NB4 (cell line): ENCODE data around the gene RSPH6A.

Experiments
- MYC ChIP-seq: IDR thresholded peaks from 2 replicates; pipeline ENCODE4 v1.6.1; 2011; ENCODE audit warnings: low read depth, low read length
- POLR2A ChIP-seq: IDR thresholded peaks from 2 replicates; pipeline ENCODE4 v1.6.1; 2011; ENCODE audit warnings: mild to moderate bottlenecking; ENCODE audit not compliant: insufficient read length; ENCODE audit errors: extremely low read depth
- TF ChIP-seq, protein P1 (sequence below): IDR thresholded peaks from one replicate; pipeline ENCODE4 v1.5.1; 2012; ENCODE audit warnings: low read depth, low read length

DNA sequence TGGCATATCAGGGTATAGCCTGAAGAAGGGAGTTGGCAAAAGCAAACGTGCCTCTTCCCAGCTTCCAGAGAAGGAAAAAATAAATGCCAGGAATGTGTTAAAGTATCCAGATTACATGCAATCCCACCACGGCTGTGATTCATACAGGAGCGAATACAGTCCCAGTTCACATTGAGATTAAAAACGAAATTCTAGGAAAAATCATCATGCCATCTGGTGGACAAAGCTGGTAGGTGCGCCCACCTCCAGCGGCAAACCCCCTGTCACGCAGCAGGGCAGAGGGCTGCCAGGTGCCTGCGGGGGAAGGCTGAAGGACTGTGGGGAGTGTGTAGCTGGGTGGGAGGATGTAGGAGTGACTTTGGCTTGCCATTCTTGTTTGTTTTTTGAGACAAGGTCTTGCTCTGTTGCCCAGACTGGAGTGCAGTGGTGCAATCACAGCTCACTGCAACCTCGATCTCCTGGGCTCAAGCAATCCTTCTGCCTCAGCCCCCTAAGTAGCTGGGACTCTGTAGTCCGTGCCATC, 16.1 kb downstream of the RSPH6A start:
- TF ChIP-seq, protein P1, sequence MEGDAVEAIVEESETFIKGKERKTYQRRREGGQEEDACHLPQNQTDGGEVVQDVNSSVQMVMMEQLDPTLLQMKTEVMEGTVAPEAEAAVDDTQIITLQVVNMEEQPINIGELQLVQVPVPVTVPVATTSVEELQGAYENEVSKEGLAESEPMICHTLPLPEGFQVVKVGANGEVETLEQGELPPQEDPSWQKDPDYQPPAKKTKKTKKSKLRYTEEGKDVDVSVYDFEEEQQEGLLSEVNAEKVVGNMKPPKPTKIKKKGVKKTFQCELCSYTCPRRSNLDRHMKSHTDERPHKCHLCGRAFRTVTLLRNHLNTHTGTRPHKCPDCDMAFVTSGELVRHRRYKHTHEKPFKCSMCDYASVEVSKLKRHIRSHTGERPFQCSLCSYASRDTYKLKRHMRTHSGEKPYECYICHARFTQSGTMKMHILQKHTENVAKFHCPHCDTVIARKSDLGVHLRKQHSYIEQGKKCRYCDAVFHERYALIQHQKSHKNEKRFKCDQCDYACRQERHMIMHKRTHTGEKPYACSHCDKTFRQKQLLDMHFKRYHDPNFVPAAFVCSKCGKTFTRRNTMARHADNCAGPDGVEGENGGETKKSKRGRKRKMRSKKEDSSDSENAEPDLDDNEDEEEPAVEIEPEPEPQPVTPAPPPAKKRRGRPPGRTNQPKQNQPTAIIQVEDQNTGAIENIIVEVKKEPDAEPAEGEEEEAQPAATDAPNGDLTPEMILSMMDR: peak; percentile 63
- no peak for TF ChIP-seq POLR2A
- TF ChIP-seq MYC: no peak
